Suprapubic skin (tissue), 4 donors: ENCODE data around the gene HCFC2. TPM values are rescaled to one million over a fixed set of nuclear protein-coding genes. Genes with fewer than 3 reads are reported as not detected.

Experiments used
- DNase-seq, 2 donors: peaks; one replicate each; pipeline ENCODE4 v3.0.0-alpha.2; 2019; ENCODE audit warnings: low spot score in 2 of 2
- H3K27ac ChIP-seq: fragments of 200-600 bp; sonication (generic); one replicate; pipeline ENCODE4 v1.5.1; 2019
- H3K27me3 ChIP-seq: fragments of 200-600 bp; sonication (generic); one replicate; pipeline ENCODE4 v1.5.1; 2019
- H3K36me3 ChIP-seq: fragments of 200-600 bp; sonication (generic); one replicate; pipeline ENCODE4 v1.5.1; 2019
- H3K4me1 ChIP-seq: fragments of 200-600 bp; sonication (generic); one replicate; pipeline ENCODE4 v1.5.1; 2019
- H3K4me3 ChIP-seq: fragments of 200-600 bp; sonication (generic); one replicate; pipeline ENCODE4 v1.5.1; 2019; ENCODE audit warnings: mild to moderate bottlenecking
- H3K9me3 ChIP-seq: fragments of 200-600 bp; sonication (generic); one replicate; pipeline ENCODE4 v1.5.1; 2019
- EP300 ChIP-seq: sonication (generic); formaldehyde crosslinking; IDR thresholded peaks from one replicate; pipeline ENCODE4 v1.6.1; 2017; ENCODE audit warnings: antibody characterized with exemption
- POLR2A ChIP-seq, 2 donors: fragments of 450-650 bp; IDR thresholded peaks; one replicate each; pipeline ENCODE4 v1.6.1; 2017; ENCODE audit warnings: antibody characterized with exemption in 2 of 2, mild to moderate bottlenecking in 2 of 2, moderate library complexity in 2 of 2
- POLR2AphosphoS5 ChIP-seq, 3 donors: sonication (generic); formaldehyde crosslinking; IDR thresholded peaks; one replicate each; pipeline ENCODE4 v1.6.1; 2017; ENCODE audit warnings: antibody characterized with exemption in 3 of 3
- WGBS: methylation state at CpG from one replicate; pipeline ENCODE4 v1.1.5; 2018; 5-methylcytosine and 5-hydroxymethylcytosine counted together
- total RNA-seq, 4 donors: library from RNA; depleted of rRNA; stranded (reverse); fragments of >200 nt; gene quantifications; one replicate each; pipeline ENCODE4 v1.1.0, GENCODE V29; 2016
- TF ChIP-seq, protein P1 (sequence below), 2 donors: fragments of 200-600 bp in 1 of 2; fragments of 450-650 bp in 1 of 2; sonication (generic) in 1 of 2; IDR thresholded peaks; one replicate each; pipeline ENCODE4 v1.5.1; 2016 to 2019; ENCODE audit warnings: antibody characterized with exemption in 2 of 2, mild to moderate bottlenecking in 1 of 2, moderate library complexity in 1 of 2

Gene HCFC2
- total RNA-seq, 4 donors from 2014 or later: 16.9 to 28.1 (median 20.0) TPM

GRCh38 chr12:104154286-104154685 lies 90.0 kb downstream of the HCFC2 start:
- H3K4me1 ChIP-seq: no peaks in the 10 kb centered on the region
- H3K27ac ChIP-seq: no peak overlapping the region
- 63% methylated on average over 4 of the region's 4 CpGs for WGBS
- no peak overlapping the region for H3K4me3 ChIP-seq
- no peaks in the 10 kb centered on the region for H3K9me3 ChIP-seq
- H3K27me3 ChIP-seq: no peaks in the 10 kb centered on the region
- no peaks in the 10 kb centered on the region for H3K36me3 ChIP-seq
- DNase-seq: no peak
- TF ChIP-seq POLR2AphosphoS5 (IDR thresholded peaks at IDR 0.05): no peak
- no peak for TF ChIP-seq POLR2A (IDR thresholded peaks at IDR 0.05)
- TF ChIP-seq, protein P1, sequence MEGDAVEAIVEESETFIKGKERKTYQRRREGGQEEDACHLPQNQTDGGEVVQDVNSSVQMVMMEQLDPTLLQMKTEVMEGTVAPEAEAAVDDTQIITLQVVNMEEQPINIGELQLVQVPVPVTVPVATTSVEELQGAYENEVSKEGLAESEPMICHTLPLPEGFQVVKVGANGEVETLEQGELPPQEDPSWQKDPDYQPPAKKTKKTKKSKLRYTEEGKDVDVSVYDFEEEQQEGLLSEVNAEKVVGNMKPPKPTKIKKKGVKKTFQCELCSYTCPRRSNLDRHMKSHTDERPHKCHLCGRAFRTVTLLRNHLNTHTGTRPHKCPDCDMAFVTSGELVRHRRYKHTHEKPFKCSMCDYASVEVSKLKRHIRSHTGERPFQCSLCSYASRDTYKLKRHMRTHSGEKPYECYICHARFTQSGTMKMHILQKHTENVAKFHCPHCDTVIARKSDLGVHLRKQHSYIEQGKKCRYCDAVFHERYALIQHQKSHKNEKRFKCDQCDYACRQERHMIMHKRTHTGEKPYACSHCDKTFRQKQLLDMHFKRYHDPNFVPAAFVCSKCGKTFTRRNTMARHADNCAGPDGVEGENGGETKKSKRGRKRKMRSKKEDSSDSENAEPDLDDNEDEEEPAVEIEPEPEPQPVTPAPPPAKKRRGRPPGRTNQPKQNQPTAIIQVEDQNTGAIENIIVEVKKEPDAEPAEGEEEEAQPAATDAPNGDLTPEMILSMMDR (IDR thresholded peaks at IDR 0.05): no peak
- no peak for TF ChIP-seq EP300

GRCh38 chr12:104154806-104155205 lies 90.5 kb downstream of the HCFC2 start:
- Histone ChIP-seq H3K36me3 (no peaks in the 10 kb centered on the region), H3K27ac (no peak overlapping the region), H3K4me3 (no peak overlapping the region), H3K27me3 (no peaks in the 10 kb centered on the region), H3K4me1 (no peaks in the 10 kb centered on the region), H3K9me3 (no peaks in the 10 kb centered on the region)
- 76% methylated on average over 2 of the region's 2 CpGs for WGBS
- no peak for DNase-seq
- no peak for TF ChIP-seq POLR2A (IDR thresholded peaks at IDR 0.05)
- TF ChIP-seq, protein P1 (IDR thresholded peaks at IDR 0.05): no peak

Other genes with a start within 250 kb of the HCFC2 start
- 1 to 10 TPM; 4.2 to 6.5 (median 5.0) TPM for gene NT5DC3, start 223.3 kb upstream of the HCFC2 start, total RNA-seq
- gene HSP90B1, start 134.1 kb upstream of the HCFC2 start, total RNA-seq: 100 to 1,000 TPM; 138 to 156 (median 141) TPM
- gene TDG, start 98.7 kb upstream of the HCFC2 start, total RNA-seq: 10 to 100 TPM; 23.4 to 42.2 (median 24.2) TPM
- 1 to 10 TPM; 1.1 to 4.5 (median 2.0) TPM for gene GLT8D2, start 14.3 kb upstream of the HCFC2 start, total RNA-seq
- 10 to 100 TPM; 13.7 to 27.4 (median 20.8) TPM for gene NFYB, start 73.7 kb downstream of the HCFC2 start, total RNA-seq
- 10 to 100 TPM; 33.1 to 52.1 (median 39.4) TPM for gene TXNRD1, start 151.2 kb downstream of the HCFC2 start, total RNA-seq
- 1 to 10 TPM; 2.9 to 5.4 (median 4.0) TPM for gene EID3, start 239.2 kb downstream of the HCFC2 start, total RNA-seq